SK-N-MC (cell line): ENCODE data around the gene CD40.

Experiments used
- EZH2 ChIP-seq: fragments of 200-600 bp; sonication (generic); IDR thresholded peaks from one replicate; pipeline ENCODE4 v1.6.1; 2017; ENCODE audit warnings: antibody characterized with exemption
- FOXP2 ChIP-seq: optimal IDR thresholded peaks from 2 replicates; pipeline ENCODE3; 2011; ENCODE audit warnings: mild to moderate bottlenecking, moderate library complexity; ENCODE audit not compliant: insufficient read depth; ENCODE audit errors: extremely low read length, control extremely low read depth
- POLR2AphosphoS5 ChIP-seq: IDR thresholded peaks from 2 replicates; pipeline ENCODE4 v1.6.1; 2012; ENCODE audit warnings: mild to moderate bottlenecking, low read depth, low read length, borderline replicate concordance

- TF ChIP-seq EZH2 = no peak
- TF ChIP-seq POLR2AphosphoS5 = no peak
- no peak for TF ChIP-seq FOXP2
Measured at GRCh38 chr20:46126440-46127056, 8.4 kb downstream of the CD40 start.
